K562 (cell line): Measurements from ENCODE around the gene CCDC200. TPM values are rescaled to one million over a fixed set of nuclear protein-coding genes. Genes with fewer than 3 reads are reported as not detected.

ENCODE experiments used
- ATAC-seq: fragments of 200-7000 bp; cut with Tn5 transposase; 3 replicates; pipeline ENCODE4 v1.9.1; 2020; ENCODE audit warnings: moderate library complexity
- BruUV-seq: library from RNA; stranded (reverse); fragments of 400-500 nt; replicated peaks from 2 replicates; lab custom pipeline; 2021; lab: Mats Ljungman, UMichigan
- CTCF ChIA-PET: fragments of 300-600 bp; formaldehyde crosslinking; extraction: SDS; loops from one replicate; lab custom pipeline; 2021; ENCODE audit warnings: low intra/inter-chr PET ratio; lab: Yijun Ruan, JAX
- POLR2A ChIA-PET: fragments of 300-600, 350-650 bp; sonication (Branson Sonifier 250); formaldehyde crosslinking; extraction: SDS; loops from one replicate; lab custom pipeline; 2021; ENCODE audit warnings: antibody characterized with exemption, inconsistent platforms; lab: Yijun Ruan, JAX
- DNase-seq, 4 experiments: peaks; one replicate each; pipeline versions ENCODE4 v3.0.0 to v3.0.0-alpha.2; 2011 to 2018; ENCODE audit warnings: low spot score in 3 of 4, mixed read lengths in 3 of 4; ENCODE audit errors: extremely low read depth in 1 of 4
- FAIRE-seq: peaks from 2 replicates; lab custom pipeline; 2011; peaks lifted over from hg19 to GRCh38; lab: Jason Lieb, UNC
- H2AFZ ChIP-seq: 2 replicates; pipeline ENCODE4 v1.6.0; 2011; ENCODE audit warnings: low read depth, low read length, control low read depth, inconsistent platforms
- H3K27ac ChIP-seq: fragments of 200-600 bp; 3 replicates; pipeline ENCODE4 v1.8.0; 2011; ENCODE audit warnings: low read depth, mild to moderate bottlenecking, control low read depth, inconsistent platforms, low read length, moderate library complexity, mixed read lengths; ENCODE audit errors: extremely low read depth
- H3K27me3 ChIP-seq, 2 experiments: fragments of 300-600 bp in 1 of 2; 2 replicates in 1 of 2; 3 replicates in 1 of 2; pipeline versions ENCODE4 v1.6.0 to v1.8.0; 2011; ENCODE audit warnings: inconsistent platforms in 2 of 2, low read length in 2 of 2, mild to moderate bottlenecking in 1 of 2, mixed read lengths in 1 of 2, moderate library complexity in 1 of 2; ENCODE audit not compliant: control insufficient read depth in 2 of 2, insufficient read depth in 2 of 2
- H3K36me3 ChIP-seq: fragments of 300-600 bp; 3 replicates; pipeline ENCODE4 v1.8.0; 2011; ENCODE audit warnings: mild to moderate bottlenecking, low read length, inconsistent platforms; ENCODE audit not compliant: control insufficient read depth, insufficient read depth
- H3K4me1 ChIP-seq, 2 experiments: fragments of 200-600 bp in 1 of 2; replicated peaks in 1 of 2; 2 replicates in 1 of 2; 3 replicates in 1 of 2; pipeline versions ENCODE4 v1.5.1 to v1.8.0; 2011; ENCODE audit warnings: inconsistent platforms in 2 of 2, low read length in 2 of 2, mild to moderate bottlenecking in 1 of 2, mixed read lengths in 1 of 2, moderate library complexity in 1 of 2; ENCODE audit not compliant: control insufficient read depth in 2 of 2, insufficient read depth in 2 of 2
- H3K4me2 ChIP-seq: 2 replicates; pipeline ENCODE4 v1.6.1; 2011; ENCODE audit warnings: low read length, control low read depth, inconsistent platforms, mixed read lengths; ENCODE audit not compliant: insufficient read depth
- H3K4me3 ChIP-seq: fragments of 200-600 bp; sonication (generic), shearing (Covaris generic); 2 replicates; pipeline ENCODE4 v1.5.1; 2016; ENCODE audit warnings: control low read depth, inconsistent platforms
- H3K79me2 ChIP-seq: fragments of 200-600 bp; 3 replicates; pipeline ENCODE4 v1.8.0; 2011; ENCODE audit warnings: low read length, inconsistent platforms; ENCODE audit not compliant: control insufficient read depth, insufficient read depth
- H3K9ac ChIP-seq, 2 experiments: 2 replicates each; pipeline versions ENCODE4 v1.6.0 to v1.6.1; 2011; ENCODE audit warnings: low read depth in 2 of 2, low read length in 2 of 2, control low read depth in 1 of 2, inconsistent platforms in 1 of 2, mild to moderate bottlenecking in 1 of 2, mixed read lengths in 1 of 2; ENCODE audit not compliant: insufficient read depth in 1 of 2
- H3K9me1 ChIP-seq: one replicate; pipeline ENCODE4 v1.6.0; 2011; ENCODE audit warnings: inconsistent platforms, mild to moderate bottlenecking, low read length, moderate library complexity; ENCODE audit not compliant: control insufficient read depth, insufficient read depth
- H3K9me3 ChIP-seq: replicated peaks from 2 replicates; pipeline ENCODE4 v1.5.1; 2011; ENCODE audit warnings: low read depth, low read length, inconsistent platforms; ENCODE audit not compliant: control insufficient read depth, insufficient read depth
- H4K20me1 ChIP-seq: replicated peaks from 2 replicates; pipeline ENCODE4 v1.6.1; 2011; ENCODE audit warnings: low read length, inconsistent platforms, mixed read lengths; ENCODE audit not compliant: control insufficient read depth, insufficient read depth
- ARID3A ChIP-seq: IDR thresholded peaks from 2 replicates; pipeline ENCODE4 v1.6.1; 2012; ENCODE audit warnings: low read depth, low read length, improper control_type of control experiment, borderline replicate concordance
- CEBPZ ChIP-seq: fragments of 150-350 bp; IDR thresholded peaks from 2 replicates; pipeline ENCODE4 v1.6.1; 2014; ENCODE audit warnings: low read depth, mild to moderate bottlenecking, low read length, borderline replicate concordance
- CHCHD3 ChIP-seq: fragments of 250-450 bp; sonication (Bioruptor Pico); IDR thresholded peaks from 2 replicates; pipeline ENCODE4 v2.1.2; 2022; ENCODE audit warnings: mild to moderate bottlenecking
- DLX4 ChIP-seq: fragments of 250-450 bp; sonication (Bioruptor Pico); IDR thresholded peaks from 2 replicates; pipeline ENCODE4 v1.6.1; 2021; ENCODE audit warnings: mild to moderate bottlenecking
- ETS2 ChIP-seq: IDR thresholded peaks from 2 replicates; pipeline ENCODE4 v1.6.1; 2016; ENCODE audit warnings: borderline replicate concordance, missing genetic modification characterization, mild to moderate bottlenecking, moderate library complexity, missing compliant biosample characterization; ENCODE audit not compliant: poor library complexity, severe bottlenecking
- KLF10 ChIP-seq: fragments of 250-450 bp; sonication (Bioruptor Pico); IDR thresholded peaks from 2 replicates; pipeline ENCODE4 v1.6.1; 2021; ENCODE audit warnings: matching md5 sums
- NCOA2 ChIP-seq, 2 experiments: fragments of 450-650 bp; IDR thresholded peaks; 2 replicates each; pipeline ENCODE4 v1.6.1; 2018; ENCODE audit warnings: mild to moderate bottlenecking in 2 of 2, moderate library complexity in 1 of 2; ENCODE audit not compliant: partially characterized antibody in 2 of 2
- NR1H2 ChIP-seq: sonication (generic); formaldehyde crosslinking; IDR thresholded peaks from 2 replicates; pipeline ENCODE4 v1.4.0; 2020; ENCODE audit warnings: mild to moderate bottlenecking, missing genetic modification reagents
- PKNOX1 ChIP-seq: fragments of 450-650 bp; IDR thresholded peaks from 2 replicates; pipeline ENCODE4 v1.6.1; 2016
- RCOR1 ChIP-seq, 2 experiments: IDR thresholded peaks; 2 replicates each; pipeline ENCODE4 v1.6.1; 2012; ENCODE audit warnings: low read depth in 2 of 2, low read length in 2 of 2, borderline replicate concordance in 1 of 2, improper control_type of control experiment in 1 of 2
- SMARCA4 ChIP-seq: fragments of 450-650 bp; IDR thresholded peaks from 2 replicates; pipeline ENCODE4 v1.6.1; 2016
- TCF3 ChIP-seq: sonication (generic); formaldehyde crosslinking; IDR thresholded peaks from 2 replicates; pipeline ENCODE4 v1.4.0; 2020; ENCODE audit warnings: mild to moderate bottlenecking, missing genetic modification reagents
- WGBS: fragments of 100-300 bp; shearing (Covaris generic); methylation state at CpG from one replicate; pipeline ENCODE4 v1.1.6; 2016; ENCODE audit warnings: low coverage, mixed read lengths; ENCODE audit not compliant: insufficient coverage; ENCODE audit errors: missing lambda C conversion rate; 5-methylcytosine and 5-hydroxymethylcytosine counted together
- in situ Hi-C: fragments of 300-500 bp; cut with MboI; formaldehyde crosslinking; loops from 4 replicates; pipeline ENCODE4 v1.15.0; 2018; ENCODE audit warnings: inconsistent platforms, mixed read lengths
- intact Hi-C: fragments of 100-400 bp; cut with micrococcal nuclease; formaldehyde crosslinking; loops from 2 replicates; pipeline ENCODE4 v1.14.2; 2022
- polyA plus RNA-seq, 8 experiments: library from polyadenylated mRNA; depleted of rRNA in 4 of 8; stranded (reverse) in 5 of 8; unstranded in 3 of 8; fragments of >200 nt; fragmentation: Nextera tagmentation in 2 of 8; fragmentation: Illumina TruSeq in 1 of 8; extraction: Ambion mirVana in 2 of 8; extraction: Trizol in 1 of 8; gene quantifications; 2 replicates each; pipeline versions ENCODE4 v1.2.1 to v1.2.3, GENCODE V29; 2011 to 2014; ENCODE audit warnings: inconsistent platforms in 1 of 8, missing spikeins in 1 of 8
- total RNA-seq, 7 experiments: library from RNA; depleted of rRNA in 6 of 7; stranded (reverse); fragments of >200 nt in 6 of 7; fragmentation: Illumina TruSeq in 2 of 7; extraction: Trizol in 2 of 7; gene quantifications; 2 replicates each; pipeline versions ENCODE4 v1.2.1 to v1.2.3, GENCODE V29; 2011 to 2021; ENCODE audit warnings: low replicate concordance in 1 of 7

CCDC200 gene
- total and polyA plus RNA-seq, 9 of the 15 experiments (the other 6 are each of a cell fraction or from before 2014, with no cell fraction given) = 0.14 TPM; not detected in 8

GRCh38 chr17:43220511-43221125 lies 7.8 kb downstream of the CCDC200 start (continued):
- TF ChIP-seq CEBPZ = no peak
- TF ChIP-seq, all 486 proteins: peak for 0

- no peak for ATAC-seq
- no peak for FAIRE-seq
- H3K9me3 ChIP-seq = no peaks in the 10 kb centered on the region
- in situ Hi-C loops = loop anchor here (5.0 kb wide), 1 partner anchor 97 kb away; no protein-coding TSS in a partner anchor
- no TSS peak for BruUV-seq
- H3K27ac ChIP-seq = no peak overlapping the region
- no peak overlapping the region for H3K4me2 ChIP-seq
- H3K4me3 ChIP-seq = no peak overlapping the region
- DNase-seq = no peak
- ChIA-PET POLR2A (interaction anchor here (1.1 to 7.6 kb wide), 2 partner anchors 20 to 97 kb away, joined by 6 to 89 read pairs; no protein-coding TSS in a partner anchor), CTCF (interaction anchor here (0.5 kb wide), 1 partner anchor 89 kb away, joined by 3 read pairs; no protein-coding TSS in a partner anchor)
- H4K20me1 ChIP-seq = no peaks in the 10 kb centered on the region
- intact Hi-C loops = no loop called here
- 0 out of 5 replicates have a peak, but pooled peaks cover 0 to 6% of the 10 kb centered on the region in 2 experiments for H3K27me3 ChIP-seq
- no peaks in the 10 kb centered on the region for H3K9me1 ChIP-seq
- no peaks in the 10 kb centered on the region for H3K36me3 ChIP-seq
- H3K79me2 ChIP-seq = no peaks in the 10 kb centered on the region
- no peak overlapping the region for H3K9ac ChIP-seq
- 0 out of 5 replicates have a peak, but pooled peaks cover 3 to 5% of the 10 kb centered on the region in 2 experiments for H3K4me1 ChIP-seq
- no peak overlapping the region for H2AFZ ChIP-seq
- WGBS = 40% methylated on average over 7 of the region's 8 CpGs
- TF ChIP-seq NCOA2 (IDR thresholded peaks at IDR 0.05; ENCODE audit: partially characterized antibody in 2 of 2) (no peak), ARID3A (no peak), DLX4 (no peak), NR1H2 (CRISPR knock-in tag) (no peak), PKNOX1 (no peak), ETS2 (tag) (no peak), TCF3 (CRISPR knock-in tag) (no peak), RCOR1 (IDR thresholded peaks at IDR 0.05; ENCODE audit: borderline replicate concordance in 1 of 2, low read depth in 2 of 2, low read length in 2 of 2) (no peak), CHCHD3 (CRISPR knock-in tag) (no peak), SMARCA4 (no peak), KLF10 (CRISPR knock-in tag) (no peak)
These were observed 8.6 kb downstream of the CCDC200 start for GRCh38 chr17:43219746-43220380.
